Daoy (cell line): ENCODE results near the gene RPRD1B. TPM values are rescaled to one million over a fixed set of nuclear protein-coding genes. Genes with fewer than 3 reads are reported as not detected.
A peak's percentile ranks its signal among the peaks of the same experiment; 100 is the strongest.
"Not testable (repeated sequence)": the region's sequence is repeated elsewhere in the genome, so short reads cannot be mapped to it uniquely, and the experiment has no call there.

Source experiments
- DNase-seq: peaks from one replicate; pipeline ENCODE4 v3.0.0-alpha.2; 2015; ENCODE audit warnings: low read depth
- total RNA-seq: library from RNA; depleted of rRNA; stranded (reverse); fragments of >200 nt; shearing (Covaris generic); gene quantifications from 2 replicates; pipeline ENCODE4 v1.2.3, GENCODE V29; 2014

Gene RPRD1B
- total RNA-seq, 1 experiment from 2014 or later, result 18.2 TPM

GRCh38 chr20:38104285-38104684 is 70.7 kb downstream of the RPRD1B start:
- no peak for DNase-seq

- no peak for DNase-seq
These were observed 72.9 kb downstream of the RPRD1B start for GRCh38 chr20:38106461-38106860.

DNA sequence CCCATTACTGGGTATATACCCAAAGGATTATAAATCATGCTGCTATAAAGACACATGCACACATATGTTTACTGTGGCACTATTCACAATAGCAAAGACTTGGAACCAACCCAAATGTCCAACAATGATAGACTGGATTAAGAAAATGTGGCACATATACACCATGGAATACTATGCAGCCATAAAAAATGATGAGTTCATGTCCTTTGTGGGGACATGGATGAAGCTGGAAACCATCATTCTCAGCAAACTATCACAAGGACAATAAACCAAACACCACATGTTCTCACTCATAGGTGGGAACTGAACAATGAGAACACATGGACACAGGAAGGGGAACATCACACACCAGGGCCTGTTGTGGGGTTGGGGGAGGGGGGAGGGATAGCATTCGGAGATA is 73.8 kb downstream of the RPRD1B start:
- not testable (repeated sequence) for DNase-seq

GRCh38 chr20:38107916-38108315 is 74.4 kb downstream of the RPRD1B start:
- DNase-seq, result not testable (repeated sequence)

- no peak for DNase-seq
These were observed 75.0 kb downstream of the RPRD1B start for GRCh38 chr20:38108438-38108985.

DNA sequence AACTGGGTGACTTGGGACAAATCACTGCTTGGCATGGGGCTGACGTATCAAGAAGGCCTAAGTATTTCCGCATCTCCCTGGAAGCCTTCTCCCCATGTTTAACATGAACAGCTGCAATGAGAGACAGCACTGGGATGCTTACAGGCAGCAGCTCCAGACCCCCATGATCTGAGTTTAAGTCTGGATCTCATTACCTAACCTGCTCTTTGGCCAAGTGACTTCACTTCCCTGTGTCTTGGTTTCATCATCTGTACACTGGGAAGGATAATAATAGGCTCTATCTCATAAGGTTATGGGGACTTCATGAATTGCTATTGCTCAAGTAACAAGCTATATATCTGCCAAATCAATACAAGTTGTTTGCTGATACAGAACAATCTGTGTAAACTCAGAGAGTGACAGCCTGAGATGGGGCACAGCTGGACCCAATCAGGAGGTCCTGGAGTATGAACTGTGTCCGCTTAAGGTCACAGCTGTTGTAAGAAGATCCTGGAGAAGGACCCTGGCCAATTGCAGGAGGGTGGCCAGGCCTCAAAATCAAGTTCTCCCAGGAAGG is 75.5 kb downstream of the RPRD1B start:
- no peak for DNase-seq

GRCh38 chr20:38109591-38110524 is 76.3 kb downstream of the RPRD1B start:
- peak; percentile 96 for DNase-seq

- no peak for DNase-seq
These were observed 77.1 kb downstream of the RPRD1B start for GRCh38 chr20:38110525-38111178.

DNA sequence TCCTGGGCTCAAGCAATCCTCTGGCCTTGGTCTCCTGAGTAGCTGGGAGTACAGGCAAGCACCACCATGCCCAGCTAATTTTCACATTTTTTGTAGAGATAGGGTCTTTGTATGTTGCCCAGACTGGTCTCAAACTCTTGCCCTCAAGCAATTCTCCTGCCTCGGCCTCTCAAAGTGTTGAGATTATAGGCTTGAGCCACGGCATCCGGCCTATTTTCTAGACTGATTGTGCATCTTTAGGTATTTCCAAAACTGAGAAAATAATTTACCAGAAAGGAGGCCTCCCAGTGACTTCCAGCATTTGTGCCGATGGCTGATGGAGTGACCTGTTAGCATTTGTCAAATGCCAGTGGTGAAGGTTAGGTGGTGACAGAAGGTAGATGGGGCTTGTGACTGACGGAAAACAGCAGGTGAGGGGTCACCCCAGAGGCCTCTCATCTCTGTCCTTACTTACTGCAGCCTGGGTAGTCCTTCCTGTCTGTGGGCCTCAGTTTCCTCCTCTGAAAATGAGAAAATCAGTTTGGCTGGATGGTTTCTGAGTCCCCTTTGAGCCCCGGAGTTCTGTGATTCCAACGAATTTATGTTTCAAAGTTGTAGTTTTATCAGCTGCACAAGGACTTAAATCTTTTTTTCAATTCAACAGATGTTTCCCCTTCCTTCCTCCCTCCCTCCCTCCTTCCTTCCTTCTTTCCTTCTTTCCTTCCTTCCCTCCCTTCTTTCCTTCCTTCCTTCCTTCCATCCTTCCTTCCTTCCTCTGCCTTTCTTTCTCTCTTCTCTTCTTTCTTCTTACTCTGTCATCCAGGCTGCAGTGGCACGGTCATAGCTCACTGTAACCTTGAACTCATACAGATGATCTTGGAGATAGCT is 78.1 kb downstream of the RPRD1B start:
- DNase-seq, result no peak

DNA sequence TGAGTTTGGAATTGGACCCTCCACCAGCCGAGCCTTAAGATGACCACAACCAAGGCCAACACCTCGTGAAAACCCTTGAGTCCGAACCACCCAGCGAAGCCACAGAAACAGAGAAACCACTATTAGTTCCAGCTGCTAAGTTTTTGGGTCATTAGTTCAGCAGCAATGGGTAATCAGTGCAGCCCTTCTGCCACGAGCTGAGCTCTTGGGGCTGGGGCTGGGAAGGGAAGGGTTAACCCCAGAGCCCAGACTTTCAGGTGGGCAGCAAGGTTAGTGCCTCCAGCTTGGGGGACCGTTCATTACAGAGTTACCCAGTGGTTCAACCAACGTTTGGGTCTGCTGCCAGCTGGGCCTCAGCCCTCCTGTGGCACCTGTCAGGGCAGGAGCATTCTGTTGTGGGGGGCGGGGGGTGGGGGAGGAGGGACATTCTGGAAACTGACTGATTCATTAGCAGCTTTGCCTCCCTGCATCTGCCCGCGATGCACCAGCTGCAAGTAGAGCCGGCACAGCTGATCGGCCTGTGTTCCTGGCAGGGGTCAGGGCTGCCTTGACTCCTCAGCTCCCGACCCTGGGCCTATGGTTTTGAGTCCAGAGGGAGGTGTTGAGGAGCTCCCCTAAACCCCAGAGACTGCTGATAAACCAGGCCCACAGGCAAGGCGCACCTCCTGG is 78.8 kb downstream of the RPRD1B start:
- no peak for DNase-seq

- DNase-seq, result no peak
These were observed 79.4 kb downstream of the RPRD1B start for GRCh38 chr20:38112930-38113294.

GRCh38 chr20:38113401-38114325 is 80.1 kb downstream of the RPRD1B start:
- DNase-seq, result peak; percentile 61

DNA sequence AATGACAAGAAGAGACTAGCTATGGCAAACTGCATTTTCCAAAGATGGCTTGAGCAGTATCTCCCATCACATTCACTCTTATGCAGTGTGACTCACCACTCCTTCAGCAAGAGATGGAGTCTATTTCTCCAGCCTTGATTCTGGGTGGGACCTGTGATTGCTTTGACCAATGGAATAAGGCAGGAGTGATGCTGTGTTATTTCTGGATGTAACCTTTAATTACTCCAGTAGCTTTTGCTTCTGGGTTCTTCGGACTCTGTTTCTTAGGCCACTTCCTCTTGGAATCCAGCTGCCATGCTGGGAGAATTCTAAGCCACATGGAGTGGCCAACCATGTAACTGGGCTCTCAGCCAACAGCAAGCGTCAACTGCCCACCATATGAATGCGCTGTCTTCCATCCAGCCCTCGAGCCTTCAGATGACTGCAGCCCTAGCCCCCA is 80.8 kb downstream of the RPRD1B start:
- DNase-seq, result peak; percentile 47

DNA sequence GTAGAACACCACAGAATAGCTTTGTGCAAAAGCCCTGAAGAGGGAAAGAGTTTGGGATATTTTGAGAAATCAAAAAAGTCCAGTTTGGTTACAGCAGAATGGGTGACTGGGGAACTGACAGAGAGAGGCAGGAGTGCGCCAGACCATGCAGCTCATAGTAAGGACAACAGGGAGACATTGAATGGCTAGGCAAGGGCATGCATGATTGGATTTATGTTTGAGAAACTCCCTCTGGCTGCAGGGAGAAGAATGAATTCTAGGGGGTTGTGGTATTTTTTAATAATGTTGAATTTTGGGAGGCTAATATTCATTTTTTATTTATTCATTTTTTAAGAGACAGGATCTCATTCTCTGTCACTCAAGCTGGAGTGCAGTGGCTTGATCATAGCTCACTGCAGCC is 81.7 kb downstream of the RPRD1B start:
- DNase-seq, result no peak

DNA sequence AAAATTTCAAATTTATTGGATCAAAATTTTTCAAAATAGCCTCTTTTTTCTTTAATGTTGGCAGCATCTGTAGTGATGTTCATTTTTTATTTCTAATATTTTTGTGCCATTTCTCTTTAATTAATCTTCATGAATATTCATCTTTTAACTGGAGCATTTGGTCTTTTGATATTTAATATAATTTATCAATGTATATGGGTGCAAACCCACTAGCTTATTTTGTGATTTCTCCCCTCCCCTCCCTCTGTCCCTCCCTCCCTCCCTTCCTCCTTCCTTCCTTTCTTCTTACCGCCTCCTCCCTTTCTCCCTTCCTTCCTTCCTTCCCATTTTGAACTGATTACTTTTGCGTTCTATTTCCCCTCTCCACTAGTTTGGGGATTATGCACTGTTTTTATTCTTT is 82.3 kb downstream of the RPRD1B start:
- no peak for DNase-seq

DNA sequence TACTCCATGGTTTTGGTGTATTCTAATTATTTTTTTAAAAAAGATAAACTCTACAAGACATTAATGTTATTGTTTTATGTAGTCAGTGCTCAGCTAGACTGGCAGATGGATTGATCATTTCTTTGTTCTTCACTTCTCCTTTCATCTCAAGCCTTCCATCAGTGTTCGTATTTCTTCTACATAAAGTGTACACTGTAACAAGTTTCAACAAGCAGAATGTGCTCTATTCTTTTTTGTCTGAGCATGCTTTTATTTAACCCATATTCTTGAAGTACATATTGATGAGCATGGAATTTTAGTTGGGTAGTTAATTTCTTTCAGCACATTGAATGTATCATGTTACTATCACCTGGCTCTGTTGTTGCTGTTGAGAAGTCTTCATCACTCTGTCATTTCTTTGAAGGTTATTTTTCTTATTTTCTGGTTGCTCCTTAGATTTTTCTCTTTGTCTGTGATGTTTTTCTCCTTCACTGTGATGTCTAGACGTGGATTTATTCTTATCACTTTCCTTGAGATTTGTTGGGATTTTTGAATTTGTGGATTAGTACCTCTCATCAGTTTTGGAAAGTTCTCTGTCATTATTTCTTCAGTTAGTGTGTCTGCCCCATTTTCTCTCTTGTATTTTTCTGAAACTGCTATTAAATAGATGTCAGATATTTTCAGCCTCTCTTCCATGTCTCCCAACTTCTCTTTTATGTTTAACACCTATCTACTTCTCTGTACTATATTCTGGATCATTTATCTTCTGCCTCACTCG is 83.0 kb downstream of the RPRD1B start:
- no peak for DNase-seq

- DNase-seq, result no peak
These were observed 83.7 kb downstream of the RPRD1B start for GRCh38 chr20:38117205-38117604.

DNA sequence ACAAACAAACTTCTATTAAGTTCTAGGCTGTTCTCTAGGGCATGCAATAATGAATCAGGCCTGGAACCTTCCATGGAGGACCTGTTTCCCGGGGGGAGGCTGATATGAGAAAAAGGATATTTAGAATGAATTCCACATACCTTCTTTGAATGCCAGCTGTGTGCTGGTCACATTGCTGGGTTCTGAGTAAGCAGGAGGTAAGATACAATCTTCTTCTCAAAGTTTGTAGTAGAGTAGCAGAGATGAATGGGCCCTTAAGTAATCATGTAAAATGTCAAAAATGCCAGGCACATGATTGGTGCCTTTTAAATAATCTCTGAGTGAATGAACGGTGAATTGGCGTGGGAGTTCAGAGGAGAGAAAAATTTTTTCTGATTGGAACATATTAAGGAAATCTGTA is 84.1 kb downstream of the RPRD1B start:
- peak; percentile 63 for DNase-seq

- DNase-seq, result no peak
These were observed 85.9 kb downstream of the RPRD1B start for GRCh38 chr20:38119446-38119845.
